Measurements from ENCODE around the gene ACSF2.

ACSF2 gene

GRCh38 chr17:50440838-50441829 is 15.1 kb downstream of the ACSF2 start:
- no peak for DNase-seq

GRCh38 chr17:50443505-50443974 is 17.5 kb downstream of the ACSF2 start:
- no peak for DNase-seq

GRCh38 chr17:50444841-50445715 is 19.1 kb downstream of the ACSF2 start:
- no peak for DNase-seq

- DNase-seq = no peak
Measured at GRCh38 chr17:50445730-50446325, 19.8 kb downstream of the ACSF2 start.

GRCh38 chr17:50447870-50448595 is 22.0 kb downstream of the ACSF2 start:
- DNase-seq = no peak

GRCh38 chr17:50448643-50449042 is 22.6 kb downstream of the ACSF2 start:
- no peak for DNase-seq

GRCh38 chr17:50451943-50452629 is 26.1 kb downstream of the ACSF2 start:
- no peak for DNase-seq

- DNase-seq = no peak
Measured at GRCh38 chr17:50452630-50453300, 26.7 kb downstream of the ACSF2 start.

- DNase-seq = no peak
Measured at GRCh38 chr17:50453901-50454300, 27.9 kb downstream of the ACSF2 start.

- DNase-seq = no peak
Measured at GRCh38 chr17:50457621-50458020, 31.6 kb downstream of the ACSF2 start.

- no peak for DNase-seq
Measured at GRCh38 chr17:50458270-50458669, 32.3 kb downstream of the ACSF2 start.

GRCh38 chr17:50458701-50459676 is 33.0 kb downstream of the ACSF2 start:
- no peak for DNase-seq

- DNase-seq = no peak
Measured at GRCh38 chr17:50459756-50460155, 33.7 kb downstream of the ACSF2 start.

GRCh38 chr17:50460831-50461526 is 35.0 kb downstream of the ACSF2 start:
- DNase-seq = no peak

GRCh38 chr17:50461550-50462132 is 35.6 kb downstream of the ACSF2 start:
- no peak for DNase-seq

GRCh38 chr17:50462446-50462845 is 36.4 kb downstream of the ACSF2 start:
- DNase-seq = no peak

- DNase-seq = no peak
Measured at GRCh38 chr17:50464121-50464520, 38.1 kb downstream of the ACSF2 start.

GRCh38 chr17:50464736-50465135 is 38.7 kb downstream of the ACSF2 start:
- no peak for DNase-seq

GRCh38 chr17:50465171-50465570 is 39.2 kb downstream of the ACSF2 start:
- DNase-seq = no peak

Data from stimulated activated CD4-positive, alpha-beta T cell treated with anti-CD3 and anti-CD28 coated beads, Interleukin-4, amount 100 ng/mL, for 24 hours (primary cell).